Measurements from ENCODE around the gene TKFC.

TKFC gene

GRCh38 chr11:61302550-61302949, 30.5 kb upstream of the TKFC start:
- FAIRE-seq (no peak), DNase-seq (ENCODE audit: insufficient read length, low spot score) (no peak)
- TF ChIP-seq POLR2A (IDR thresholded peaks at IDR 0.05; ENCODE audit: low read depth, low read length), result no peak

GRCh38 chr11:61303725-61304124, 29.3 kb upstream of the TKFC start:
- DNase-seq (ENCODE audit: insufficient read length, low spot score) (no peak), FAIRE-seq (no peak)
- no peak for TF ChIP-seq POLR2A (IDR thresholded peaks at IDR 0.05; ENCODE audit: low read depth, low read length)

GRCh38 chr11:61305417-61305816, 27.6 kb upstream of the TKFC start:
- TF ChIP-seq POLR2A (IDR thresholded peaks at IDR 0.05; ENCODE audit: low read depth, low read length), result no peak
- FAIRE-seq, result no peak
- DNase-seq (ENCODE audit: insufficient read length, low spot score), result no peak

GRCh38 chr11:61306221-61306620, 26.8 kb upstream of the TKFC start:
- no peak for FAIRE-seq

GRCh38 chr11:61307354-61307753, 25.7 kb upstream of the TKFC start:
- DNase-seq (ENCODE audit: insufficient read length, low spot score) (no peak), FAIRE-seq (no peak)
- TF ChIP-seq POLR2A (IDR thresholded peaks at IDR 0.05; ENCODE audit: low read depth, low read length), result no peak

More at GRCh38 chr11:61306221-61306620, 26.8 kb upstream of the TKFC start:
- DNase-seq (ENCODE audit: insufficient read length, low spot score), result no peak
- TF ChIP-seq POLR2A (IDR thresholded peaks at IDR 0.05; ENCODE audit: low read depth, low read length), result no peak

GRCh38 chr11:61309141-61309540, 23.9 kb upstream of the TKFC start:
- no peak for TF ChIP-seq POLR2A (IDR thresholded peaks at IDR 0.05; ENCODE audit: low read depth, low read length)
- DNase-seq (ENCODE audit: insufficient read length, low spot score) (no peak), FAIRE-seq (no peak)

- TF ChIP-seq POLR2A (IDR thresholded peaks at IDR 0.05; ENCODE audit: low read depth, low read length), result no peak
- DNase-seq (ENCODE audit: insufficient read length, low spot score), result no peak
- no peak for FAIRE-seq
These were observed 23.3 kb upstream of the TKFC start for GRCh38 chr11:61309739-61310138.

GRCh38 chr11:61310749-61311148, 22.3 kb upstream of the TKFC start:
- no peak for FAIRE-seq

GRCh38 chr11:61315260-61315659, 17.8 kb upstream of the TKFC start:
- no peak for FAIRE-seq
- no peak for TF ChIP-seq POLR2A (IDR thresholded peaks at IDR 0.05; ENCODE audit: low read depth, low read length)
- no peak for DNase-seq (ENCODE audit: insufficient read length, low spot score)

More at GRCh38 chr11:61310749-61311148, 22.3 kb upstream of the TKFC start:
- TF ChIP-seq POLR2A (IDR thresholded peaks at IDR 0.05; ENCODE audit: low read depth, low read length), result no peak
- no peak for DNase-seq (ENCODE audit: insufficient read length, low spot score)

- DNase-seq (ENCODE audit: insufficient read length, low spot score) (no peak), FAIRE-seq (no peak)
- TF ChIP-seq POLR2A (IDR thresholded peaks at IDR 0.05; ENCODE audit: low read depth, low read length), result no peak
These were observed 7.2 kb upstream of the TKFC start for GRCh38 chr11:61325649-61326414.

- no peak for FAIRE-seq
- no peak for DNase-seq (ENCODE audit: insufficient read length, low spot score)
- TF ChIP-seq POLR2A (IDR thresholded peaks at IDR 0.05; ENCODE audit: low read depth, low read length), result no peak
These were observed 5.4 kb upstream of the TKFC start for GRCh38 chr11:61327669-61328071.

GRCh38 chr11:61328351-61328750, 4.7 kb upstream of the TKFC start:
- TF ChIP-seq POLR2A (IDR thresholded peaks at IDR 0.05; ENCODE audit: low read depth, low read length), result no peak

GRCh38 chr11:61329871-61330270, 3.2 kb upstream of the TKFC start:
- no peak for FAIRE-seq
- no peak for TF ChIP-seq POLR2A (IDR thresholded peaks at IDR 0.05; ENCODE audit: low read depth, low read length)
- no peak for DNase-seq (ENCODE audit: insufficient read length, low spot score)

More at GRCh38 chr11:61328351-61328750, 4.7 kb upstream of the TKFC start:
- FAIRE-seq (no peak), DNase-seq (ENCODE audit: insufficient read length, low spot score) (no peak)

- DNase-seq (ENCODE audit: insufficient read length, low spot score), result no peak
- TF ChIP-seq POLR2A (IDR thresholded peaks at IDR 0.05; ENCODE audit: low read depth, low read length), result no peak
- no peak for FAIRE-seq
These were observed 1.4 kb upstream of the TKFC start for GRCh38 chr11:61331651-61332050.

GRCh38 chr11:61332281-61332796, 689 bp upstream of the TKFC start:
- DNase-seq (ENCODE audit: insufficient read length, low spot score) (no peak), FAIRE-seq (no peak)
- no peak for TF ChIP-seq POLR2A (IDR thresholded peaks at IDR 0.05; ENCODE audit: low read depth, low read length)
